ENCODE data around the gene CFAP161. TPM values are rescaled to one million over a fixed set of nuclear protein-coding genes. Genes with fewer than 3 reads are reported as not detected.

Gene CFAP161
- polyA plus RNA-seq, 1 donor (not counting 4 experiments of a cell fraction or from before 2014, with no cell fraction given): not detected

GRCh38 chr15:81092559-81092902 lies 41.5 kb upstream of the CFAP161 start:
- H2AFZ ChIP-seq (ENCODE audit: control insufficient read depth, low read length): no peak overlapping the region

GRCh38 chr15:81093961-81094360 lies 40.1 kb upstream of the CFAP161 start:
- H3K9ac ChIP-seq (ENCODE audit: control insufficient read depth, extremely low read depth, insufficient read depth, low read length): no peak overlapping the region
- no peak overlapping the region for H3K4me2 ChIP-seq (ENCODE audit: control insufficient read depth, extremely low read depth, insufficient read depth, low read depth, low read length)
- FAIRE-seq (no peak), DNase-seq (ENCODE audit: low read depth, low spot score) (no peak)
- no peak overlapping the region for H3K27ac ChIP-seq (ENCODE audit: control insufficient read depth, insufficient read depth, low read length)
- no peak overlapping the region for H2AFZ ChIP-seq (ENCODE audit: control insufficient read depth, low read length)
- no peaks in the 10 kb centered on the region for H3K9me1 ChIP-seq (ENCODE audit: control insufficient read depth, extremely low read depth, insufficient read depth, low read length)
- no peaks in the 10 kb centered on the region for H3K9me3 ChIP-seq (ENCODE audit: control insufficient read depth, low read depth, low read length)
- peaks cover 4% of the 10 kb centered on the region for H3K27me3 ChIP-seq (ENCODE audit: control insufficient read depth, extremely low read depth, insufficient read depth, low read length)
- peaks cover 3% of the 10 kb centered on the region for H3K4me1 ChIP-seq (ENCODE audit: control insufficient read depth, extremely low read depth, insufficient read depth, low read length)
- dilution Hi-C loops (cut with MboI; ENCODE audit: extremely low pct_ligation_motif_present, low sequenced_read_pairs): no loop called here
- no peak overlapping the region for H3K4me3 ChIP-seq (ENCODE audit: control insufficient read depth in 2 of 3, extremely low read depth in 1 of 3, insufficient read depth in 2 of 3, low read depth in 1 of 3, low read length in 3 of 3)
- no peaks in the 10 kb centered on the region for H3K79me2 ChIP-seq (ENCODE audit: control insufficient read depth, insufficient read depth, low read length)
- H4K20me1 ChIP-seq (ENCODE audit: control insufficient read depth, extremely low read depth, insufficient read depth, low read length): no peaks in the 10 kb centered on the region
- no peaks in the 10 kb centered on the region for H3K36me3 ChIP-seq (ENCODE audit: control insufficient read depth in 2 of 2, extremely low read depth in 1 of 2, insufficient read depth in 2 of 2, low read length in 2 of 2)
- no peak for TF ChIP-seq CTCF (optimal IDR thresholded peaks at IDR 0.05 in 1 of 3, IDR thresholded peaks at IDR 0.05 in 1 of 3, conservative IDR thresholded peaks at IDR 0.05 in 1 of 3; ENCODE audit: extremely low read depth in 1 of 3, insufficient read depth in 2 of 3, low read length in 3 of 3)
- no peak for TF ChIP-seq EZH2 (IDR thresholded peaks at IDR 0.05; ENCODE audit: low read length)

More at GRCh38 chr15:81092559-81092902, 41.5 kb upstream of the CFAP161 start:
- H3K4me3 ChIP-seq (ENCODE audit: control insufficient read depth in 2 of 3, extremely low read depth in 1 of 3, insufficient read depth in 2 of 3, low read depth in 1 of 3, low read length in 3 of 3): no peak overlapping the region
- peaks cover 3% of the 10 kb centered on the region for H3K4me1 ChIP-seq (ENCODE audit: control insufficient read depth, extremely low read depth, insufficient read depth, low read length)
- TF ChIP-seq EZH2 (IDR thresholded peaks at IDR 0.05; ENCODE audit: low read length) (no peak), CTCF (optimal IDR thresholded peaks at IDR 0.05 in 1 of 3, IDR thresholded peaks at IDR 0.05 in 1 of 3, conservative IDR thresholded peaks at IDR 0.05 in 1 of 3; ENCODE audit: extremely low read depth in 1 of 3, insufficient read depth in 2 of 3, low read length in 3 of 3) (no peak)
- peaks cover 8% of the 10 kb centered on the region for H3K27me3 ChIP-seq (ENCODE audit: control insufficient read depth, extremely low read depth, insufficient read depth, low read length)
- H3K4me2 ChIP-seq (ENCODE audit: control insufficient read depth, extremely low read depth, insufficient read depth, low read depth, low read length): no peak overlapping the region
- no peak for DNase-seq (ENCODE audit: low read depth, low spot score)
- dilution Hi-C loops (cut with MboI; ENCODE audit: extremely low pct_ligation_motif_present, low sequenced_read_pairs): no loop called here
- no peaks in the 10 kb centered on the region for H3K9me1 ChIP-seq (ENCODE audit: control insufficient read depth, extremely low read depth, insufficient read depth, low read length)
- no peaks in the 10 kb centered on the region for H3K36me3 ChIP-seq (ENCODE audit: control insufficient read depth in 2 of 2, extremely low read depth in 1 of 2, insufficient read depth in 2 of 2, low read length in 2 of 2)
- no peak for FAIRE-seq
- H4K20me1 ChIP-seq (ENCODE audit: control insufficient read depth, extremely low read depth, insufficient read depth, low read length): no peaks in the 10 kb centered on the region
- H3K9me3 ChIP-seq (ENCODE audit: control insufficient read depth, low read depth, low read length): no peaks in the 10 kb centered on the region
- H3K9ac ChIP-seq (ENCODE audit: control insufficient read depth, extremely low read depth, insufficient read depth, low read length): no peak overlapping the region
- H3K27ac ChIP-seq (ENCODE audit: control insufficient read depth, insufficient read depth, low read length): no peak overlapping the region
- H3K79me2 ChIP-seq (ENCODE audit: control insufficient read depth, insufficient read depth, low read length): no peaks in the 10 kb centered on the region
